Neural crest cell (in vitro differentiated cells): Measurements from ENCODE around the gene LIPA. TPM values are rescaled to one million over a fixed set of nuclear protein-coding genes. Genes with fewer than 3 reads are reported as not detected.
A peak's percentile ranks its signal among the peaks of the same experiment; 100 is the strongest.

Experiments
- DNase-seq: peaks from one replicate; pipeline ENCODE4 v3.0.0; 2021; ENCODE audit warnings: low read depth, mixed read lengths, low spot score
- H3K27ac Mint-ChIP-seq: one replicate; pipeline ENCODE4 v1.8.0; 2021; ENCODE audit warnings: mild to moderate bottlenecking, mixed read lengths; ENCODE audit not compliant: unreplicated experiment
- H3K27me3 Mint-ChIP-seq: 2 replicates; pipeline ENCODE4 v1.8.0; 2021; ENCODE audit warnings: low read depth, mild to moderate bottlenecking, mixed read lengths
- H3K36me3 Mint-ChIP-seq: 2 replicates; pipeline ENCODE4 v1.8.0; 2021; ENCODE audit warnings: low read depth, mild to moderate bottlenecking, mixed read lengths
- H3K4me1 Mint-ChIP-seq: 2 replicates; pipeline ENCODE4 v1.8.0; 2021; ENCODE audit warnings: mixed read lengths
- H3K4me3 Mint-ChIP-seq: one replicate; pipeline ENCODE4 v1.8.0; 2021; ENCODE audit warnings: mild to moderate bottlenecking, mixed read lengths
- H3K9me3 Mint-ChIP-seq: 2 replicates; pipeline ENCODE4 v1.8.0; 2021; ENCODE audit warnings: mixed read lengths
- CTCF ChIP-seq: fragments of 200-600 bp; sonication (generic); conservative IDR thresholded peaks from 2 replicates; pipeline ENCODE4 v1.5.0; 2021; ENCODE audit warnings: antibody characterized with exemption, mild to moderate bottlenecking
- total RNA-seq: library from RNA; stranded (reverse); gene quantifications from 2 replicates; pipeline ENCODE4 v1.2.1, GENCODE V29; 2021

Gene LIPA
- total RNA-seq, 1 donor from 2014 or later: 38.1 TPM

- H3K27ac Mint-ChIP-seq: no peak within 1 kb of the TSS
- peak within 1 kb of the TSS; percentile 80 for H3K4me3 Mint-ChIP-seq
- no peak for TF ChIP-seq CTCF
- peaks cover 38% of the 10 kb centered on the region for H3K27me3 Mint-ChIP-seq
- H3K9me3 Mint-ChIP-seq: no peaks in the 10 kb centered on the region
- peak; percentile 51 for DNase-seq
- H3K4me1 Mint-ChIP-seq: peaks cover 12% of the 10 kb centered on the region
- no peaks in the 10 kb centered on the region for H3K36me3 Mint-ChIP-seq
These were observed 44.3 kb downstream of the LIPA start, which contains the start of gene CH25H for GRCh38 chr10:89207181-89207800. Gene CH25H (minus strand): TSS chr10:89207317. CDS start chr10:89207292, 25 bp downstream.

DNA sequence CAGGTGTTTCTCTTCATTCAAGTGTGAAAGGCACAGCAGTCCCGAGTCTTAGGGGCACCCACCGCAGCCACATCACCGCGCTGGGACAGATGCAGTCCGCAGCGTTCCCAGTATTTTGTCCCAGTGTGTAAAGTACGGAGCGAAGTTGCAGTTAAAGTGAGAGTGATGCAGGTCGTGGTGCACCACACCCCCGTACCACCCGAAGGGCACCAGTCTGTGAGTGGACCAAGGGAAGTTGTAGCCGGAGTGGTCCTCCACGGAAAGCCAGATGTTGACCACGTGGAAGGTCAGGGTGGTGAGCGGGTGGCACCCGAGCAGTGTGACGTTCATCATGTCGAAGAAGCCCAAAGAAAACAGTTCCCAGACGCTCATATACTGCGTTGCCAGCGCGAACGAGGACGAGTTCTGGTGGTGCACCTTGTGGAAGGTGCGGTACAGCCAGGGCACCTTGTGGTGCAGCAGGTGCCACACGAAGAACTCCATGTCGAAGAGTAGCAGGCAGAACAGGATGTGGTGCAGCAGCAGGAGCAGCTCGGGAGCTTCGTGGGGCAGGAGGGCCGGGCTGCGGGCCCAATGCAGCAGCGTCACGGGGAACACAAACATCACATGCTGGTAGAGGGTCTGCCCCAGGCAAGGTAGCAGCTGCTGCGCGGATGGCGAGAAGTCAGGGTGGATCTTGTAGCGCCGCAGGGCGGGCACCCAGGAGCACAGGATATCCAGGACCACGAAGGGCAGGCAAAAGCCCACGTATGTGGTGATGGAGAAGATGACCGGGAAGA lies 45.0 kb downstream of the LIPA start:
- Mint-ChIP-seq H3K27ac (no peak overlapping the region), H3K9me3 (no peaks in the 10 kb centered on the region), H3K27me3 (peaks cover 36% of the 10 kb centered on the region), H3K36me3 (no peaks in the 10 kb centered on the region), H3K4me3 (peak overlapping the region; percentile 80), H3K4me1 (peaks cover 12% of the 10 kb centered on the region)
- DNase-seq: peak; percentile 9
- no peak for TF ChIP-seq CTCF

DNA sequence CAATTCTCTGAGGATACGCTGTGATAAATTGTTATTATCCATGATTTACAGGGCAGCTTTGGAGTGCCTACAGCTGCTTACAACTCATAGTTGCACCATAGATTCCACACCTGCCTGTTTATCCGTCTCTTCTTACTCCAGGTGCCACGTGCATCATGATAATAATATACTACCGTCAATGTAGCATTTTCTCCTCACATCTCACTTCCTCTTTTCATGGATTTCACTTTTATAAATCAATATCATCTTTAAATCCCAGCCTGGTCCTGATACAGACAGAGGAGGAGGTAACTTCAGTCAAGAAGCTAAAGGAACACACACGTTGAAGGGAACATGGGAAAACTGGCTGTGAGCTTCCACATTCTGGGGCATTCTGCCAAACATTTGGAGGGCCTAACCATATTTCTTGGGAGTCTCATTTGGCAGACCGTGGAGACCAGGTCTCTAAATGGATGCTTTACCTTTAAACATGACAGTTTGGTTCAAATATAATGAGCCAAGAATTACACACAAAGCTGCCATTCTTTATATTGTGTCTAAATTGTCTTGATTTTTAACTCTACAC lies 46.9 kb downstream of the LIPA start:
- DNase-seq: no peak
- Mint-ChIP-seq H3K36me3 (no peaks in the 10 kb centered on the region), H3K4me1 (peaks cover 12% of the 10 kb centered on the region), H3K27me3 (peaks cover 21% of the 10 kb centered on the region), H3K4me3 (no peak overlapping the region), H3K9me3 (no peaks in the 10 kb centered on the region), H3K27ac (no peak overlapping the region)
- TF ChIP-seq CTCF: no peak

- Mint-ChIP-seq H3K27ac (no peak overlapping the region), H3K4me1 (peaks cover 12% of the 10 kb centered on the region), H3K9me3 (no peaks in the 10 kb centered on the region), H3K4me3 (no peak overlapping the region), H3K27me3 (peaks cover 10% of the 10 kb centered on the region), H3K36me3 (no peaks in the 10 kb centered on the region)
- no peak for DNase-seq
- no peak for TF ChIP-seq CTCF
These were observed 48.3 kb downstream of the LIPA start for GRCh38 chr10:89203237-89203636.

GRCh38 chr10:89202033-89202425 lies 49.5 kb downstream of the LIPA start:
- peaks cover 8% of the 10 kb centered on the region for H3K4me1 Mint-ChIP-seq
- TF ChIP-seq CTCF: no peak
- H3K4me3 Mint-ChIP-seq: no peak overlapping the region
- no peak overlapping the region for H3K27ac Mint-ChIP-seq
- peaks cover 7% of the 10 kb centered on the region for H3K27me3 Mint-ChIP-seq
- DNase-seq: no peak
- H3K36me3 Mint-ChIP-seq: no peaks in the 10 kb centered on the region
- H3K9me3 Mint-ChIP-seq: no peaks in the 10 kb centered on the region
